H1 (cell line): ENCODE data around the gene RRM2. TPM values are rescaled to one million over a fixed set of nuclear protein-coding genes. Genes with fewer than 3 reads are reported as not detected.

Experiments used
- CTCF ChIA-PET: fragments of 300-600 bp; sonication (Branson Sonifier 250); formaldehyde crosslinking; loops from one replicate; lab custom pipeline; 2021; ENCODE audit not compliant: partially characterized antibody; lab: Charles Lee
- POLR2A ChIA-PET: fragments of 300-600 bp; sonication (Branson Sonifier 250); formaldehyde crosslinking; loops from one replicate; lab custom pipeline; 2021; ENCODE audit warnings: inconsistent platforms; ENCODE audit not compliant: partially characterized antibody; lab: Charles Lee
- DNase-seq, 2 experiments: peaks; one replicate each; pipeline versions ENCODE4 v3.0.0 to v3.0.0-alpha.2; 2010 to 2022; ENCODE audit warnings: low spot score in 2 of 2, low read depth in 1 of 2, mixed read lengths in 1 of 2
- FAIRE-seq: peaks from 2 replicates; lab custom pipeline; 2011; peaks lifted over from hg19 to GRCh38; lab: Jason Lieb, UNC
- H2AFZ ChIP-seq: 2 replicates; pipeline ENCODE4 v1.8.1; 2012; ENCODE audit warnings: low read length, inconsistent platforms
- H2AK5ac ChIP-seq: 2 replicates; pipeline ENCODE4 v1.6.1; 2013; ENCODE audit warnings: low read depth, low read length
- H2BK120ac ChIP-seq: replicated peaks from 2 replicates; pipeline ENCODE3; 2013; ENCODE audit warnings: low read depth, low read length, inconsistent platforms
- H2BK12ac ChIP-seq: 2 replicates; pipeline ENCODE4 v1.6.1; 2013; ENCODE audit warnings: low read depth, low read length
- H2BK15ac ChIP-seq: 2 replicates; pipeline ENCODE4 v1.6.1; 2013; ENCODE audit warnings: low read length
- H2BK20ac ChIP-seq: 2 replicates; pipeline ENCODE4 v1.6.1; 2013; ENCODE audit warnings: low read length
- H2BK5ac ChIP-seq: 2 replicates; pipeline ENCODE4 v1.6.1; 2013; ENCODE audit warnings: low read depth, low read length
- H3K14ac ChIP-seq: 2 replicates; pipeline ENCODE4 v1.6.1; 2013; ENCODE audit warnings: inconsistent platforms; ENCODE audit not compliant: insufficient read length
- H3K18ac ChIP-seq: 2 replicates; pipeline ENCODE4 v1.6.1; 2013; ENCODE audit warnings: low read length; ENCODE audit errors: extremely low read depth
- H3K23ac ChIP-seq: 2 replicates; pipeline ENCODE4 v1.6.1; 2013; ENCODE audit warnings: inconsistent platforms; ENCODE audit not compliant: insufficient read length
- H3K23me2 ChIP-seq: 2 replicates; pipeline ENCODE4 v1.6.1; 2013; ENCODE audit warnings: low read depth, low read length
- H3K27ac ChIP-seq: 2 replicates; pipeline ENCODE4 v1.6.1; 2011; ENCODE audit warnings: low read depth, low read length, inconsistent platforms
- H3K27me3 ChIP-seq, 4 experiments: replicated peaks in 1 of 4; 1 replicate in 1 of 4; 2 replicates in 3 of 4; pipeline versions ENCODE4 v1.6.1 to v1.8.1; 2011 to 2013; ENCODE audit warnings: low read length in 3 of 4, mild to moderate bottlenecking in 3 of 4, inconsistent platforms in 2 of 4, mixed read lengths in 2 of 4, moderate library complexity in 1 of 4; ENCODE audit not compliant: control insufficient read depth in 3 of 4, insufficient read depth in 3 of 4; ENCODE audit errors: extremely low read depth in 1 of 4
- H3K36me3 ChIP-seq, 4 experiments: 2 replicates each; pipeline versions ENCODE4 v1.6.1 to v1.8.1; 2011 to 2013; ENCODE audit warnings: mild to moderate bottlenecking in 4 of 4, low read length in 3 of 4, moderate library complexity in 2 of 4, control low read depth in 1 of 4, inconsistent platforms in 1 of 4; ENCODE audit not compliant: insufficient read depth in 4 of 4, control insufficient read depth in 2 of 4
- H3K4ac ChIP-seq: replicated peaks from 2 replicates; pipeline ENCODE3; 2013; ENCODE audit warnings: low read length, low read depth, mixed read lengths, inconsistent platforms; ENCODE audit not compliant: insufficient read length
- H3K4me1 ChIP-seq, 4 experiments: replicated peaks in 1 of 4; 1 replicate in 1 of 4; 2 replicates in 3 of 4; pipeline versions ENCODE4 v1.6.1 to v1.8.1; 2011 to 2013; ENCODE audit warnings: low read length in 3 of 4, inconsistent platforms in 2 of 4, mixed read lengths in 1 of 4; ENCODE audit not compliant: insufficient read depth in 4 of 4, control insufficient read depth in 3 of 4
- H3K4me2 ChIP-seq, 2 experiments: 2 replicates each; pipeline versions ENCODE4 v1.6.1 to v1.8.1; 2011 to 2013; ENCODE audit warnings: low read depth in 2 of 2, low read length in 2 of 2, control low read depth in 1 of 2, inconsistent platforms in 1 of 2, mild to moderate bottlenecking in 1 of 2; ENCODE audit not compliant: insufficient read depth in 1 of 2
- H3K4me3 ChIP-seq, 4 experiments: fragments of 200-600, 300-600 bp in 1 of 4; sonication (generic), shearing (Covaris generic), sonication (Bioruptor Twin) in 1 of 4; 2 replicates each; pipeline versions ENCODE4 v1.5.1 to v1.8.1; 2011 to 2016; ENCODE audit warnings: low read length in 4 of 4, low read depth in 3 of 4, control low read depth in 2 of 4, inconsistent platforms in 2 of 4, mild to moderate bottlenecking in 2 of 4, mixed read lengths in 1 of 4, moderate library complexity in 1 of 4; ENCODE audit not compliant: insufficient read depth in 2 of 4; ENCODE audit errors: extremely low read depth in 1 of 4
- H3K56ac ChIP-seq: replicated peaks from 2 replicates; pipeline ENCODE3; 2013; ENCODE audit warnings: low read depth, mild to moderate bottlenecking, mixed read lengths, low read length, inconsistent platforms; ENCODE audit not compliant: insufficient read length
- H3K79me1 ChIP-seq: 2 replicates; pipeline ENCODE4 v1.6.1; 2013; ENCODE audit warnings: low read depth, low read length, control low read depth
- H3K79me2 ChIP-seq, 2 experiments: 2 replicates each; pipeline versions ENCODE4 v1.6.1 to v1.8.1; 2012 to 2013; ENCODE audit warnings: low read length in 2 of 2, mild to moderate bottlenecking in 2 of 2, inconsistent platforms in 1 of 2; ENCODE audit not compliant: insufficient read depth in 2 of 2, control insufficient read depth in 1 of 2
- H3K9ac ChIP-seq, 4 experiments: replicated peaks in 1 of 4; 1 replicate in 1 of 4; 2 replicates in 3 of 4; pipeline versions ENCODE4 v1.6.1 to v1.8.1; 2011 to 2013; ENCODE audit warnings: low read depth in 3 of 4, low read length in 3 of 4, control low read depth in 2 of 4, mild to moderate bottlenecking in 2 of 4, moderate library complexity in 2 of 4, inconsistent platforms in 1 of 4; ENCODE audit errors: extremely low read depth in 1 of 4
- H3K9me3 ChIP-seq, 2 experiments: 2 replicates each; pipeline versions ENCODE4 v1.6.1 to v1.8.1; 2012 to 2013; ENCODE audit warnings: mild to moderate bottlenecking in 2 of 2, moderate library complexity in 2 of 2, control low read depth in 1 of 2, inconsistent platforms in 1 of 2, low read depth in 1 of 2, low read length in 1 of 2, mixed read lengths in 1 of 2; ENCODE audit not compliant: insufficient read depth in 2 of 2
- H4K20me1 ChIP-seq, 2 experiments: replicated peaks in 1 of 2; 2 replicates each; pipeline versions ENCODE3 to v1.8.1; 2011 to 2013; ENCODE audit warnings: inconsistent platforms in 2 of 2, low read length in 2 of 2, mild to moderate bottlenecking in 1 of 2; ENCODE audit not compliant: insufficient read depth in 2 of 2, control insufficient read depth in 1 of 2
- H4K5ac ChIP-seq: 2 replicates; pipeline ENCODE4 v1.6.1; 2013; ENCODE audit warnings: low read length, low read depth, mixed read lengths, inconsistent platforms; ENCODE audit not compliant: insufficient read length
- H4K8ac ChIP-seq: 2 replicates; pipeline ENCODE4 v1.8.0; 2013; ENCODE audit warnings: mild to moderate bottlenecking, moderate library complexity, low read length, inconsistent platforms; ENCODE audit not compliant: insufficient read depth; ENCODE audit errors: extremely low read depth
- H4K91ac ChIP-seq: replicated peaks from 2 replicates; pipeline ENCODE3; 2013; ENCODE audit warnings: low read length, mixed read lengths, inconsistent platforms; ENCODE audit not compliant: insufficient read length
- EP300 ChIP-seq, 2 experiments: IDR thresholded peaks; 1 replicate in 1 of 2; 2 replicates in 1 of 2; pipeline ENCODE4 v1.6.1; 2011 to 2012; ENCODE audit warnings: low read depth in 2 of 2, low read length in 2 of 2, mild to moderate bottlenecking in 2 of 2, borderline replicate concordance in 1 of 2, inconsistent platforms in 1 of 2, moderate library complexity in 1 of 2
- EZH2 ChIP-seq: fragments of 200-600 bp; sonication (generic); IDR thresholded peaks from 2 replicates; pipeline ENCODE4 v1.7.1; 2012; ENCODE audit warnings: low read depth, mild to moderate bottlenecking, moderate library complexity, low read length, inconsistent platforms; ENCODE audit not compliant: severe bottlenecking
- MAFK ChIP-seq: IDR thresholded peaks from 2 replicates; pipeline ENCODE4 v1.6.1; 2012; ENCODE audit warnings: low read depth, mild to moderate bottlenecking, improper control_type of control experiment, low read length
- PHF8 ChIP-seq: fragments of 200-600 bp; sonication (generic); conservative IDR thresholded peaks from 2 replicates; pipeline ENCODE4 v1.7.1; 2012; ENCODE audit warnings: low read depth, mild to moderate bottlenecking, inconsistent platforms, low read length, moderate library complexity
- RAD21 ChIP-seq, 2 experiments: IDR thresholded peaks in 1 of 2; conservative IDR thresholded peaks in 1 of 2; 2 replicates each; pipeline ENCODE4 v1.6.1; 2011; ENCODE audit warnings: low read depth in 2 of 2, low read length in 2 of 2, improper control_type of control experiment in 1 of 2, inconsistent platforms in 1 of 2, mild to moderate bottlenecking in 1 of 2, moderate library complexity in 1 of 2
- WGBS, 2 experiments: shearing (Covaris generic) in 1 of 2; methylation state at CpG; one replicate each; pipeline versions ENCODE4 v1.1.6 to v1.1.7; 2013 to 2015; ENCODE audit warnings: low lambda C conversion rate in 2 of 2, mixed read lengths in 2 of 2, inconsistent platforms in 1 of 2, low coverage in 1 of 2, missing lambda C conversion rate in 1 of 2; ENCODE audit not compliant: insufficient replicate concordance in 2 of 2, insufficient coverage in 1 of 2, insufficient read length in 1 of 2; ENCODE audit errors: extremely low coverage in 1 of 2, missing lambda C conversion rate in 1 of 2; 5-methylcytosine and 5-hydroxymethylcytosine counted together
- polyA plus RNA-seq, 7 experiments: library from polyadenylated mRNA; depleted of rRNA in 3 of 7; stranded (reverse) in 5 of 7; unstranded in 2 of 7; fragments of >200 nt in 5 of 7; fragments of 200-250 nt in 2 of 7; gene quantifications; 1 replicate in 5 of 7; 2 replicates in 1 of 7; 4 replicates in 1 of 7; pipeline versions ENCODE4 v1.2.1 to v1.2.3, GENCODE V29; 2011 to 2013; ENCODE audit warnings: missing spikeins in 2 of 7, mixed read lengths in 2 of 7
- total RNA-seq: library from RNA; stranded (reverse); fragmentation: NEBNext Ultra II Directional; extraction: Animal tissue kit (Norgen Biotek cat#: 25700); gene quantifications from 2 replicates; pipeline ENCODE4 v1.2.1, GENCODE V29; 2021

Gene RRM2
- total and polyA plus RNA-seq, 2 of the 8 experiments (the other 6 are each of a cell fraction or from before 2014, with no cell fraction given) = 37.7 to 215 TPM

DNA sequence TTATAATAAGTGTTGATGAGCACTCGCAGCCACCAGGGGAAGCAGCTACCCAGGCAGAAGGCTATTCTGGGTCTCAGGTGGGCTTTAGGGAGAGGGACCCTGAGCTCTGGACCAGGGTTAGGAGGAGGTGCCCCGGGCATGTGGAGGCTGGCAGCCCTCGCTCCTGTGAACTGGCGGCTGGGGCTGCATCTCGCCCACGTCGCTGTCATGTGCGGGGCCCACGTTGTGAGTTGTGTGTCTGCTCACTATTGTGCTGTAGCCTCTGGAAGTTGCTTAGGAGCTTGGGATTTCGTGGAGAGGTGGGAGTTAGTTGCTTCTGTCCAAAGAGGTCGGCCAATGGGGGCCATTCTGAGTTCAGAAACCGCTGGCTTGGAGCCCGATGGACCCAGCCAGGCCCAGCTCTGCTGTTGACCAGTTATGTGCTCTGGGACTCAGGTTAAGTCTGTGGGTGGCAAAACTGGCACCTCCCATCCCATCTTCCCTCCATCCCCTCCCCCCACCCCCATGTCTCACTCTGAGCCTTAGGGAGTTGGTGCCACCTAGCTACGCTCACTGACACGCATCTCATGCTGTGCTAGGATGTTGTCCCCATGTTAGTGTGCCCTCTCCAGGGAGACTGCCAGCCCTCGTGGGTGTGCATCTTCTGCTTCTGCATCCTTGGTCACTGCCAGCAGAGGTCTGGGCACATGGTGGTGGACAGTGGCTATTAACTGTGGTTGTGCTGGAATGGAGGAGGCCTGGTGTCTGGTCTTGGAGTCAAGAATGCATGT, 18.5 kb downstream of the RRM2 start:
- peaks cover 3 to 5% of the 10 kb centered on the region in 2 experiments for H4K20me1 ChIP-seq
- no peak overlapping the region; the same call in 1 of the 2 replicates for H2BK12ac ChIP-seq
- no peak overlapping the region for H3K4ac ChIP-seq
- H4K5ac ChIP-seq = no peak overlapping the region
- H3K23me2 ChIP-seq = no peaks in the 10 kb centered on the region
- H2AK5ac ChIP-seq = no peak overlapping the region
- no peak overlapping the region for H3K18ac ChIP-seq
- no peak overlapping the region for H4K91ac ChIP-seq
- no peak overlapping the region for H2BK120ac ChIP-seq
- no peak for TF ChIP-seq PHF8
- peak in 1 of 2 experiments; percentile 12; a peak in 1 of 4 replicates for TF ChIP-seq RAD21 (IDR thresholded peaks at IDR 0.05 in 1 of 2, conservative IDR thresholded peaks at IDR 0.05 in 1 of 2; ENCODE audit: low read depth in 2 of 2, low read length in 2 of 2)
- TF ChIP-seq EZH2 = no peak
- no peak for TF ChIP-seq MAFK
- TF ChIP-seq EP300 (IDR thresholded peaks at IDR 0.05; ENCODE audit: borderline replicate concordance in 1 of 2, low read depth in 2 of 2, low read length in 2 of 2) = no peak
- H2BK5ac ChIP-seq = no peak overlapping the region
- peaks cover 0 to 10% (median 2%) of the 10 kb centered on the region in 4 experiments; a peak in 4 of 8 replicates for H3K36me3 ChIP-seq
- DNase-seq (no peak), FAIRE-seq (no peak)
- H3K79me1 ChIP-seq = no peaks in the 10 kb centered on the region; the same call in 1 of the 2 replicates
- H3K9ac ChIP-seq = no peak overlapping the region
- no peak overlapping the region for H3K56ac ChIP-seq
- ChIA-PET POLR2A (interaction anchor here (0.6 to 2.8 kb wide), 9 partner anchors 8 to 307 kb away, joined by 3 to 10 read pairs (median 3); partner anchors contain the start of gene ODC1), CTCF (interaction anchor here (0.6 to 11.2 kb wide), 31 partner anchors 13 to 307 kb away, joined by 3 to 169 read pairs (median 5); partner anchors contain the start of genes CYS1, ODC1 and RRM2)
- no peak overlapping the region for H2AFZ ChIP-seq
- H2BK15ac ChIP-seq = no peak overlapping the region
- peaks cover 0 to 4% (median 0%) of the 10 kb centered on the region in 4 experiments; a peak in 1 of 7 replicates for H3K4me1 ChIP-seq
- H3K27me3 ChIP-seq = 0 out of 7 replicates have a peak, but pooled peaks cover 0 to 3% (median 0%) of the 10 kb centered on the region in 4 experiments
- no peak overlapping the region for H4K8ac ChIP-seq
- H3K9me3 ChIP-seq = no peaks in the 10 kb centered on the region
- no peaks in the 10 kb centered on the region; a peak in 1 of 4 replicates for H3K79me2 ChIP-seq
- H3K23ac ChIP-seq = no peak overlapping the region
- no peak overlapping the region for H3K27ac ChIP-seq
- H3K14ac ChIP-seq = no peak overlapping the region
- no peak overlapping the region for H2BK20ac ChIP-seq
- no peak overlapping the region for H3K4me2 ChIP-seq
- H3K4me3 ChIP-seq = no peak overlapping the region
- WGBS, 2 experiments = 90% methylated on average over 14 of the region's 16 CpGs; no CpG with 5 or more reads in 1 of the 2 experiments
